Measurements from ENCODE around the gene TSHZ3. TPM values are rescaled to one million over a fixed set of nuclear protein-coding genes. Genes with fewer than 3 reads are reported as not detected.

Gene TSHZ3
- polyA plus RNA-seq, 1 donor from 2014 or later = not detected

DNA sequence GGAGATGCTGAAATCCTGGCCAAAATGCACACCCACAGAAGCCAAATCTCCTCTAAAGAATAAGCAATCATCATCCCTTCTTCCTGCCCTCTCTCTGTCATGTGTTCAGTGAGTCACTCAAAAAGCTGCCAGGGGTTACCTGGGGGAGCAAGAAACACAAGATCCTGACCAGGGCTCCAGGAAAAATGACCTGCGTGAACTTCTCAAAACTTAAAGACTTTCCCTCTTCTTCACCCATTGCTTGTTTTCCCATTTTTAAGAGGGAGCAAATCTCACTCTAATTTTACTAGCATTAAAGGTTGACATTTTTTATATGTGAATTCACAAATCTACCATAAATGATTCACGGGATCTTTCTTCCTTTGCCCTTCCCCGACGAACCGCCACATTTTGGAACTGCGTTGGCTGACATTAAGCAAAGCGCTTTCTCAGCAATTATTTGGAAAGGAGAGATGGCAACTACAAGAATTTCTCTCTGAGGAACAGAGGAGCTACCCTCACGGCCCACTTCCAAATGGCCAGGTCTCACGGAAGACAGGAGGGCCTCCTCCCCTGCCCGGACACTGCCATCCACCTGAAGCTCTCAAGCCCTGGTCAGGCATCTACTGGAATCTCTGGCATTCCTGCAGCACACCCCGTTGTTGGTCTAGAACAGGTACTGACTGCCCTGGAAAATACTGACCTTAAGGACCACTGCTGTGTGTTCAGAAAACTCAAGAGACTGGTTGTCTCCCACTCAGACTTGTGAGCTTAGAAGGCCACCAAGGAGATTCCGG lies 14.2 kb downstream of the TSHZ3 start:
- no peak overlapping the region for H3K4me3 Mint-ChIP-seq
- peaks cover 0 to 9% (median 2%) of the 10 kb centered on the region in 3 donors for H3K4me1 Mint-ChIP-seq
- H3K36me3 Mint-ChIP-seq = peaks cover 2% of the 10 kb centered on the region
- H3K9me3 Mint-ChIP-seq = peaks cover 0 to 4% (median 3%) of the 10 kb centered on the region in 3 donors
- H3K27ac Mint-ChIP-seq = no peak overlapping the region
- peaks cover 10% of the 10 kb centered on the region for H3K27me3 Mint-ChIP-seq

DNA sequence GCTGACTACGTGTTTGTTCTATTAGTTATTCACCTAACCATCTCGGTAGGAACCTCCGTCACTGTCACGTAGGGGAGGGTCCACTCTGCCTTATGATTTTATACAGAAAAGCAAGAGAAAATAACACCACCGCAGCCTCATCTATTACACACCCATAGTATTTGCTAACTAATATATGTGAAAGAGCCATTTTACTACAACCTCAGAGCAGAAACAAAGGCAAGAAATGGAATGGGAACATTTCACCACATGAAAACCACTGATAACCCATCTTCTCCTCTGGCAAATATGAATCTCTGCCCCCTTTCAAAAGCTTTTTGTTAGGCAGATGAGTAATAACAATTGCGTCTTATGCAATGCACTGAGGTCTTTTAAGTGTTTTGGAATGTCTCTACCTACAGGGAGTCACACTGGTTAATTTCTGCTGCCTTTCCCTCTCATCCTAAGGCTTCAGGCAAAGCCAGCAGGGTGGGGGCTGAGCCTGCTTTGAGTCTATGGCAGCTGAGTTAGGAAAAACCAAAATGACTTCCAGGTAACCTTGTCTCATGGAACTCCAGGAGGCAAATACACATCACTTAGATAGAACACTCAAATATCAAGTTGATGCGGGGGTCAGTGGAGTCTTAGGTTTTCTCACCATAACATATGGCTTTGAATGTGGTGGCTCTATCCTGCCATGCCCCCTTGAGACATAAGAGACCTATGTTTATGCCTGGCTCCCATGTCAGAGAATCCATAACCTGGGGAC lies 15.0 kb downstream of the TSHZ3 start:
- no peak overlapping the region for H3K27ac Mint-ChIP-seq

GRCh38 chr19:31332096-31332495 lies 17.1 kb downstream of the TSHZ3 start:
- Mint-ChIP-seq H3K27ac (no peak overlapping the region), H3K9me3 (peaks cover 0 to 3% (median 0%) of the 10 kb centered on the region in 3 donors), H3K27me3 (peaks cover 5% of the 10 kb centered on the region), H3K4me1 (no peaks in the 10 kb centered on the region), H3K4me3 (no peak overlapping the region), H3K36me3 (peaks cover 2% of the 10 kb centered on the region)

More for the DNA sequence above, 15.0 kb downstream of the TSHZ3 start:
- Mint-ChIP-seq H3K27me3 (peaks cover 5% of the 10 kb centered on the region), H3K36me3 (peaks cover 2% of the 10 kb centered on the region), H3K4me1 (peaks cover 0 to 5% (median 0%) of the 10 kb centered on the region in 3 donors), H3K4me3 (no peak overlapping the region), H3K9me3 (peaks cover 0 to 3% (median under 1%) of the 10 kb centered on the region in 3 donors)

GRCh38 chr19:31331536-31331935 lies 17.7 kb downstream of the TSHZ3 start:
- peaks cover 5% of the 10 kb centered on the region for H3K27me3 Mint-ChIP-seq
- no peak overlapping the region for H3K4me3 Mint-ChIP-seq
- H3K4me1 Mint-ChIP-seq = no peaks in the 10 kb centered on the region
- peaks cover 0 to 3% (median 0%) of the 10 kb centered on the region in 3 donors for H3K9me3 Mint-ChIP-seq
- H3K36me3 Mint-ChIP-seq = peaks cover 2% of the 10 kb centered on the region
- no peak overlapping the region for H3K27ac Mint-ChIP-seq

DNA sequence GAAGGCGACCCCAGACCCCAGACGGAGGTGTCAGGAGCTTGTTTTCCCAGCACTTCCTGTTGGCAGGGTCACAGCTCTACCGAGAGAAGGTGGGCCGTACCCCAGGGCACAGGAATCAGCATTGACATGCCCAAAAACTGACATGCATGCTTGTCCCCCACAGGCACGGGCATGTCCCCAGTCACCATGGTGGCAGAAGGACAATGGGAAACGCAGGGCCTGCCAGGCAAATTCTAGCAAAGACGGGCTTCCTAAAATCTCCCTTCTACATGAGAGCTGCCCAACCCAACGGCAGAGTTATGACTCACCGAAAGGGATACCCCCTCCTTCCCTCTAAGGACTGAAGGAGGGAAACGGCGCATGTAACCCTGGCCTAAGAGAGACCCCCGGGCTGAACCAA lies 18.5 kb downstream of the TSHZ3 start:
- Mint-ChIP-seq H3K9me3 (peaks cover 0 to 3% (median 0%) of the 10 kb centered on the region in 3 donors), H3K27me3 (peaks cover 4% of the 10 kb centered on the region), H3K27ac (no peak overlapping the region), H3K4me3 (no peak overlapping the region), H3K4me1 (no peaks in the 10 kb centered on the region), H3K36me3 (peaks cover 2% of the 10 kb centered on the region)

GRCh38 chr19:31330237-31330636 lies 19.0 kb downstream of the TSHZ3 start:
- H3K4me3 Mint-ChIP-seq = no peak overlapping the region
- H3K27ac Mint-ChIP-seq = no peak overlapping the region
- peaks cover 4% of the 10 kb centered on the region for H3K27me3 Mint-ChIP-seq
- peaks cover 2% of the 10 kb centered on the region for H3K36me3 Mint-ChIP-seq
- no peaks in the 10 kb centered on the region for H3K4me1 Mint-ChIP-seq
- H3K9me3 Mint-ChIP-seq = peaks cover 0 to 3% (median 0%) of the 10 kb centered on the region in 3 donors

- H3K4me1 Mint-ChIP-seq = no peaks in the 10 kb centered on the region
- H3K4me3 Mint-ChIP-seq = no peak overlapping the region
- H3K36me3 Mint-ChIP-seq = peaks cover 2% of the 10 kb centered on the region
- H3K9me3 Mint-ChIP-seq = peaks cover 0 to 3% (median 0%) of the 10 kb centered on the region in 3 donors
- peaks cover 4% of the 10 kb centered on the region for H3K27me3 Mint-ChIP-seq
- H3K27ac Mint-ChIP-seq = no peak overlapping the region
Observed at GRCh38 chr19:31329819-31330218, 19.4 kb downstream of the TSHZ3 start.

GRCh38 chr19:31328238-31328637 lies 21.0 kb downstream of the TSHZ3 start:
- Mint-ChIP-seq H3K4me1 (no peaks in the 10 kb centered on the region), H3K27me3 (peaks cover 3% of the 10 kb centered on the region), H3K4me3 (no peak overlapping the region), H3K27ac (no peak overlapping the region), H3K36me3 (peaks cover 2% of the 10 kb centered on the region), H3K9me3 (no peaks in the 10 kb centered on the region)

DNA sequence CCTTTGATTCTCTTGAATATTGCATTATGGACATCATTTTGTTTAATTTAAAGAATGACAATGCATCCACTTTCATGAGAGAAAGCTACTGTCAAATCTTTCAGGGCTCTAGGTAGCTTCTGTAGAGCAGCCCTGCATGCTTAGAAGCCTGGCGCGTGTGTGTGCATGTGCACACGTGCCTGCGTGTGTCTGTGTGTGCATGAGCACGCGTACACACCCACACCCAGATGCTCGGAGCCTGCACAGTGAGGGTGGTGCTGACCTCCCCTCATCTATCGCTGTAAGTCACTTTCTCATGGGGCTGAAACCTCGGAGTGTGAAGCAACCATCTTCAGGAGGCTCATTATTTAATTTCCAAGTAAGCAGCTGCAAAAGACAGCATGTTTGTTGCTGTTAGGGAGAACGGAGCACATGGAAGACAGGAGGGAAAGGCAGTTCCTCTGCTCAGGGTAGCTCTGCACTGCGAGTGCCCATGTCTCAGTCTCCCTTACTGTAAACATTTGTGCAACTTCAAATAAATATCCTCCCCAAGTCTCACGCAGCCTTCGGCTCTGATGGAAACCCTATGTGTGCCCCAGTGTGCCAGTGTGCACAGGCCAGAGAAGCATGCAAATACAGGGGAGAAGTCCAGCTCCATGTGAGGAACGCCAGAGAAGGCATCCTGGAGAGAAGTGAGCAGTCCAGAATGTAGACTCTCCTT lies 22.8 kb downstream of the TSHZ3 start:
- Mint-ChIP-seq H3K36me3 (peaks cover 2% of the 10 kb centered on the region), H3K4me3 (no peak overlapping the region)

GRCh38 chr19:31325342-31325741 lies 23.9 kb downstream of the TSHZ3 start:
- H3K4me1 Mint-ChIP-seq = no peaks in the 10 kb centered on the region
- no peaks in the 10 kb centered on the region for H3K9me3 Mint-ChIP-seq
- H3K27me3 Mint-ChIP-seq = peaks cover 3% of the 10 kb centered on the region
- H3K27ac Mint-ChIP-seq = no peak overlapping the region
- H3K4me3 Mint-ChIP-seq = no peak overlapping the region
- no peaks in the 10 kb centered on the region for H3K36me3 Mint-ChIP-seq

More for the DNA sequence above, 22.8 kb downstream of the TSHZ3 start:
- Mint-ChIP-seq H3K27ac (no peak overlapping the region), H3K9me3 (no peaks in the 10 kb centered on the region), H3K4me1 (no peaks in the 10 kb centered on the region), H3K27me3 (peaks cover 3% of the 10 kb centered on the region)

- no peaks in the 10 kb centered on the region for H3K36me3 Mint-ChIP-seq
- H3K4me3 Mint-ChIP-seq = peak overlapping the region in 1 of 4 donors; percentile 27
- no peaks in the 10 kb centered on the region for H3K4me1 Mint-ChIP-seq
- H3K27me3 Mint-ChIP-seq = no peaks in the 10 kb centered on the region
- peaks cover 0 to under 1% (median 0%) of the 10 kb centered on the region in 3 donors for H3K9me3 Mint-ChIP-seq
- H3K27ac Mint-ChIP-seq = no peak overlapping the region
Observed at GRCh38 chr19:31319465-31319864, 29.8 kb downstream of the TSHZ3 start.

DNA sequence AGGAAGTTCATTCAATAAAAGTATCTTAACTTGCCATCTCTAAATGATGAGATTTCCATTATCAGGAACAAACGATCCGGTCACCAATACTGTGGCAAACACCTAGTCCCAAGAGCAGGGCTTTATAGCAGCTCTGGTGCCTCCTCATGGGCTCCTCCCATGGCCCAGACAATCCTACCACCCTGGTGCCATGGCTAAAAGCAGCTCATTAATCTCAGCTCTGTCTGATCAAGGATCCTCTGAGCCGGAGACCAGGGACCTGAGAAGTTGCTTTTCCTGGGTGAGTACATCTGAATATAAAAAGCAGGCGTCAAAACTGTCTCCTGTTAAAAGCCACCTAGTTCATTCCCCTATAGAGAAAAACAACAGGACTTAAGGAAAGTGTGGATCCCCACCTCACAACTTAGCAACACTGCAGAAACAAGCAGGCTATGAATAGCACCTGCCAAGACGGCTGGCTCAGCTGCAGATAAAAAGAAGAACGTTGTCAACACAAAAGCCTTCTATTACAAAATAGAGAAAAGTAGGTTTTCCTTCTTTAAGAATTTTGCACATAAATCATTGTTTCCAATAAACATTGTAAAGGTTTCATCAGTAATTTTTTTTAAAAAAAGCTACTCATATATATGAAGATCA lies 30.3 kb downstream of the TSHZ3 start:
- Mint-ChIP-seq H3K36me3 (no peaks in the 10 kb centered on the region), H3K27me3 (no peaks in the 10 kb centered on the region), H3K4me3 (peak overlapping the region in 1 of 4 donors; percentile 27), H3K4me1 (no peaks in the 10 kb centered on the region), H3K9me3 (peaks cover 0 to 2% (median 0%) of the 10 kb centered on the region in 3 donors), H3K27ac (no peak overlapping the region)

GRCh38 chr19:31317570-31317969 lies 31.7 kb downstream of the TSHZ3 start:
- Mint-ChIP-seq H3K36me3 (no peaks in the 10 kb centered on the region), H3K27ac (no peak overlapping the region), H3K27me3 (no peaks in the 10 kb centered on the region), H3K9me3 (peaks cover 0 to 2% (median 0%) of the 10 kb centered on the region in 3 donors), H3K4me3 (no peak overlapping the region), H3K4me1 (no peaks in the 10 kb centered on the region)

- H3K27ac Mint-ChIP-seq = no peak overlapping the region
- no peaks in the 10 kb centered on the region for H3K27me3 Mint-ChIP-seq
- no peaks in the 10 kb centered on the region for H3K4me1 Mint-ChIP-seq
- peaks cover 0 to 2% (median 0%) of the 10 kb centered on the region in 3 donors for H3K9me3 Mint-ChIP-seq
- no peaks in the 10 kb centered on the region for H3K36me3 Mint-ChIP-seq
- no peak overlapping the region for H3K4me3 Mint-ChIP-seq
Observed at GRCh38 chr19:31317093-31317492, 32.1 kb downstream of the TSHZ3 start.

Data from IgD-negative memory B cell (primary cell).